ENCODE measurements around the gene ZNF497.

GRCh38 chr19:58385313-58385890 is 22.9 kb upstream of the ZNF497 start:
- TF ChIP-seq POLR2AphosphoS5 (IDR thresholded peaks at IDR 0.05; ENCODE audit: insufficient read depth in 1 of 2, low read depth in 1 of 2): no peak
- TF ChIP-seq CTCF (IDR thresholded peaks at IDR 0.05): no peak
- TF ChIP-seq POLR2A (IDR thresholded peaks at IDR 0.05): no peak
